Lower leg skin (tissue), 4 donors: ENCODE results near the gene MAGI2. TPM values are rescaled to one million over a fixed set of nuclear protein-coding genes. Genes with fewer than 3 reads are reported as not detected.

Source experiments
- DNase-seq, 2 donors: peaks; one replicate each; pipeline ENCODE4 v3.0.0-alpha.2; 2019; ENCODE audit warnings: low spot score in 2 of 2
- H3K4me3 ChIP-seq: fragments of 200-600 bp; sonication (generic); 2 replicates; pipeline ENCODE4 v1.5.1; 2017; ENCODE audit warnings: mild to moderate bottlenecking, low read depth; ENCODE audit not compliant: poor library complexity, severe bottlenecking
- CTCF ChIP-seq, 3 donors: fragments of 450-650 bp; IDR thresholded peaks; one replicate each; pipeline ENCODE4 v1.5.1; 2016; ENCODE audit warnings: antibody characterized with exemption in 3 of 3, mild to moderate bottlenecking in 3 of 3, moderate library complexity in 2 of 3
- POLR2A ChIP-seq, 2 donors: fragments of 450-650 bp; IDR thresholded peaks; one replicate each; pipeline ENCODE4 v1.6.1; 2016 to 2017; ENCODE audit warnings: antibody characterized with exemption in 2 of 2, mild to moderate bottlenecking in 1 of 2, moderate library complexity in 1 of 2
- WGBS, 2 donors: methylation state at CpG; one replicate each; pipeline ENCODE4 v1.1.5; 2018; 5-methylcytosine and 5-hydroxymethylcytosine counted together
- intact Hi-C: fragments of 100-400 bp; cut with DNase I; formaldehyde crosslinking; loops from one replicate; pipeline ENCODE4 v1.15.0; 2023; ENCODE audit warnings: low total_unique reads
- total RNA-seq, 4 donors: library from RNA; depleted of rRNA; stranded (reverse); fragments of >200 nt; gene quantifications; one replicate each; pipeline ENCODE4 v1.1.0, GENCODE V29; 2016

MAGI2 gene
- total RNA-seq, 4 donors from 2014 or later, result 1.6 to 3.0 (median 2.1) TPM

GRCh38 chr7:79236352-79237028 is 217.0 kb downstream of the MAGI2 start:
- no peak overlapping the region for H3K4me3 ChIP-seq
- no peak for DNase-seq
- intact Hi-C loops, result no loop called here
- TF ChIP-seq CTCF (IDR thresholded peaks at IDR 0.05) (no peak), POLR2A (IDR thresholded peaks at IDR 0.05) (no peak)
- WGBS, 2 donors, result 78 to 79% methylated on average over 4 of the region's 4 CpGs

- no peak for DNase-seq
- intact Hi-C loops, result no loop called here
- TF ChIP-seq CTCF (IDR thresholded peaks at IDR 0.05), result no peak
- no peak for TF ChIP-seq POLR2A (IDR thresholded peaks at IDR 0.05)
- H3K4me3 ChIP-seq, result no peak overlapping the region
- WGBS, 2 donors, result 72 to 90% methylated on average over 1 of the region's 1 CpG
Measured at GRCh38 chr7:79227044-79227443, 226.4 kb downstream of the MAGI2 start.

GRCh38 chr7:79221211-79221610 is 232.3 kb downstream of the MAGI2 start:
- TF ChIP-seq POLR2A (IDR thresholded peaks at IDR 0.05) (no peak), CTCF (IDR thresholded peaks at IDR 0.05) (no peak)

GRCh38 chr7:79217976-79218626 is 235.4 kb downstream of the MAGI2 start:
- DNase-seq, result no peak
- intact Hi-C loops, result no loop called here
- H3K4me3 ChIP-seq, result no peak overlapping the region
- TF ChIP-seq CTCF (IDR thresholded peaks at IDR 0.05) (no peak), POLR2A (IDR thresholded peaks at IDR 0.05) (no peak)
- WGBS, 2 donors, result 85 to 88% methylated on average over 5 of the region's 5 CpGs

More at GRCh38 chr7:79221211-79221610, 232.3 kb downstream of the MAGI2 start:
- H3K4me3 ChIP-seq, result no peak overlapping the region
- 89% methylated on average over 2 of the region's 2 CpGs for WGBS, 2 donors
- no peak for DNase-seq
- intact Hi-C loops, result no loop called here

- TF ChIP-seq POLR2A (IDR thresholded peaks at IDR 0.05) (no peak), CTCF (IDR thresholded peaks at IDR 0.05) (no peak)
- DNase-seq, result no peak
- no peak overlapping the region for H3K4me3 ChIP-seq
- intact Hi-C loops, result no loop called here
Measured at GRCh38 chr7:79217468-79217867, 236.0 kb downstream of the MAGI2 start.
